Neural cell (in vitro differentiated cells): ENCODE results near the gene SFI1. TPM values are rescaled to one million over a fixed set of nuclear protein-coding genes. Genes with fewer than 3 reads are reported as not detected.

Source experiments
- H2AFZ ChIP-seq: fragments of 200-600, 300-800 bp; sonication (generic), shearing (Covaris generic); 2 replicates; pipeline ENCODE4 v1.6.0; 2014; ENCODE audit warnings: low read depth, mild to moderate bottlenecking, antibody characterized with exemption, low read length, moderate library complexity
- H3F3A ChIP-seq: fragments of 200-600 bp; shearing (Covaris generic); 2 replicates; pipeline ENCODE4 v1.6.1; 2016; ENCODE audit warnings: mild to moderate bottlenecking, moderate library complexity, mixed read lengths, antibody characterized with exemption, low read length; ENCODE audit not compliant: insufficient read depth, poor library complexity, severe bottlenecking
- H3K27ac ChIP-seq: fragments of 200-600, 300-800 bp; sonication (generic), shearing (Covaris generic); 2 replicates; pipeline ENCODE4 v1.5.1; 2014; ENCODE audit warnings: mild to moderate bottlenecking, low read length, moderate library complexity
- H3K27me3 ChIP-seq: fragments of 300-800, 200-600 bp; sonication (generic), shearing (Covaris generic); 2 replicates; pipeline ENCODE4 v1.6.0; 2014; ENCODE audit warnings: mild to moderate bottlenecking, low read depth, low read length, moderate library complexity; ENCODE audit not compliant: insufficient read depth
- H3K36me3 ChIP-seq: fragments of 300-800, 200-600 bp; sonication (generic), shearing (Covaris generic); 2 replicates; pipeline ENCODE4 v1.5.1; 2014; ENCODE audit warnings: mild to moderate bottlenecking, antibody characterized with exemption, low read length, moderate library complexity; ENCODE audit not compliant: insufficient read depth
- H3K4me2 ChIP-seq: fragments of 300-800, 200-600 bp; sonication (generic), shearing (Covaris generic); 2 replicates; pipeline ENCODE4 v1.6.0; 2014; ENCODE audit warnings: mild to moderate bottlenecking, low read length
- H3K4me3 ChIP-seq: fragments of 300-800, 200-600 bp; sonication (generic), shearing (Covaris generic); 2 replicates; pipeline ENCODE4 v1.5.1; 2014; ENCODE audit warnings: mild to moderate bottlenecking, low read length, moderate library complexity
- H3K79me2 ChIP-seq: fragments of 200-600 bp; shearing (Covaris generic); replicated peaks from 2 replicates; pipeline ENCODE4 v1.6.0; 2014; ENCODE audit warnings: mild to moderate bottlenecking, low read length, moderate library complexity; ENCODE audit not compliant: insufficient read depth
- H3K9ac ChIP-seq: fragments of 300-800, 200-600 bp; sonication (generic), shearing (Covaris generic); 2 replicates; pipeline ENCODE4 v1.6.1; 2016; ENCODE audit warnings: mild to moderate bottlenecking, low read length, mixed read lengths
- H3K9me2 ChIP-seq: fragments of 200-600 bp; shearing (Covaris generic); 2 replicates; pipeline ENCODE4 v1.6.1; 2016; ENCODE audit warnings: mild to moderate bottlenecking, low read length, mixed read lengths; ENCODE audit not compliant: insufficient read depth
- H3K9me3 ChIP-seq: fragments of 200-600, 300-800 bp; sonication (generic), shearing (Covaris generic); 2 replicates; pipeline ENCODE4 v1.6.1; 2016; ENCODE audit warnings: mild to moderate bottlenecking, mixed run types, low read length, moderate library complexity, mixed read lengths
- H4K20me1 ChIP-seq: fragments of 200-600 bp; shearing (Covaris generic); 2 replicates; pipeline ENCODE4 v1.6.1; 2016; ENCODE audit warnings: mild to moderate bottlenecking, mixed run types; ENCODE audit not compliant: insufficient read depth
- EP300 ChIP-seq: fragments of 450-650 bp; conservative IDR thresholded peaks from 2 replicates; pipeline ENCODE4 v1.6.1; 2014; ENCODE audit warnings: antibody characterized with exemption, mild to moderate bottlenecking, moderate library complexity; ENCODE audit not compliant: poor library complexity, severe bottlenecking
- EZH2 ChIP-seq: fragments of 200-600, 300-800 bp; shearing (Covaris generic), sonication (generic); IDR thresholded peaks from 2 replicates; pipeline ENCODE4 v1.6.1; 2014; ENCODE audit warnings: antibody characterized with exemption, low read length, borderline replicate concordance, mild to moderate bottlenecking; ENCODE audit not compliant: insufficient read depth, poor library complexity, severe bottlenecking
- MXI1 ChIP-seq: fragments of 450-650 bp; conservative IDR thresholded peaks from 2 replicates; pipeline ENCODE4 v1.6.1; 2014; ENCODE audit warnings: antibody characterized with exemption, mild to moderate bottlenecking; ENCODE audit not compliant: poor library complexity, severe bottlenecking
- POLR2AphosphoS5 ChIP-seq: IDR thresholded peaks from 2 replicates; pipeline ENCODE4 v1.6.1; 2012
- RAD21 ChIP-seq: fragments of 450-650 bp; conservative IDR thresholded peaks from 2 replicates; pipeline ENCODE4 v1.6.1; 2014; ENCODE audit warnings: antibody characterized with exemption, mild to moderate bottlenecking, moderate library complexity
- REST ChIP-seq: IDR thresholded peaks from 2 replicates; pipeline ENCODE4 v1.6.1; 2012; ENCODE audit warnings: borderline replicate concordance
- SMC3 ChIP-seq: fragments of 450-650 bp; conservative IDR thresholded peaks from 2 replicates; pipeline ENCODE4 v1.6.1; 2014; ENCODE audit warnings: antibody characterized with exemption, mild to moderate bottlenecking, moderate library complexity; ENCODE audit not compliant: poor library complexity
- TAF1 ChIP-seq: IDR thresholded peaks from 2 replicates; pipeline ENCODE4 v1.6.1; 2012; ENCODE audit warnings: low read depth
- polyA plus RNA-seq: library from polyadenylated mRNA; depleted of rRNA; stranded (reverse); fragments of >200 nt; gene quantifications from 2 replicates; pipeline ENCODE4 v1.2.3, GENCODE V29; 2014
- TF ChIP-seq, protein P1 (sequence below): fragments of 450-650 bp; IDR thresholded peaks from 2 replicates; pipeline ENCODE4 v1.5.1; 2014; ENCODE audit warnings: antibody characterized with exemption, mild to moderate bottlenecking, moderate library complexity; ENCODE audit not compliant: poor library complexity, severe bottlenecking

SFI1 gene
- polyA plus RNA-seq, 1 donor from 2014 or later, result 19.9 TPM

DNA sequence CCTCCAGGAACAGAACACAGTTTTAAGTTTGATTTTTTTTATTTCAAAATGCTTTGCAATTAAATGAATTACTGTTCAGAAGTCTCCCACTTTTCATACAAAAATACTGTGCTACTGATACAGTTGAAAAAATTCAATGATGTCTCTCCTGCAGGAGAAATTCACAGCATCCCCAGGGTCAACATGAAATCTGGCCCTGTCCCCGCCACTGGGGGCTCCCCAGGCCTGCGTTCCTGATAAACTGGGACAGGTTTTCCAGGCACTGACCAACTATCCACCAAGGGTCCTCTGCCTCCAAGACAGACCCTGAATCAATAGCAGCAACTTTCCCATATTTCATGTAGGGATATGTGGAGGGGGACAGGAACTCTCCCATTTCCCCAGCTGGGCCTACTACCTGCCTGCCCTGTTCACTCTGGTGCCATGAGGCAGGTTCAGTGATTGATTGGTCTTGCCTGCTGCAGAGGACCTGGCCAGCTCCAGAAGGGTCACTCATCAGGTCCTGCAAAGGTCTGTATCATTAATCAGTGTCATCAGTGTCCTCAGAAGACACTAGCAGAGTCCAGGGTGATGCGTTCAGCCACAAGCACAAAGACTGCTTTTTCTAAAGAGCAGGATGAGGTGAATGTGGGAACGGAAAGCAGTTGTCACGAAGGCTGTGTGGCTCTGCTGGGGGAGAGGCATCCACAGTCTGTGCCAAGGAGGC is 122.3 kb downstream of the SFI1 start:
- TF ChIP-seq TAF1, result no peak
- TF ChIP-seq, protein P1, sequence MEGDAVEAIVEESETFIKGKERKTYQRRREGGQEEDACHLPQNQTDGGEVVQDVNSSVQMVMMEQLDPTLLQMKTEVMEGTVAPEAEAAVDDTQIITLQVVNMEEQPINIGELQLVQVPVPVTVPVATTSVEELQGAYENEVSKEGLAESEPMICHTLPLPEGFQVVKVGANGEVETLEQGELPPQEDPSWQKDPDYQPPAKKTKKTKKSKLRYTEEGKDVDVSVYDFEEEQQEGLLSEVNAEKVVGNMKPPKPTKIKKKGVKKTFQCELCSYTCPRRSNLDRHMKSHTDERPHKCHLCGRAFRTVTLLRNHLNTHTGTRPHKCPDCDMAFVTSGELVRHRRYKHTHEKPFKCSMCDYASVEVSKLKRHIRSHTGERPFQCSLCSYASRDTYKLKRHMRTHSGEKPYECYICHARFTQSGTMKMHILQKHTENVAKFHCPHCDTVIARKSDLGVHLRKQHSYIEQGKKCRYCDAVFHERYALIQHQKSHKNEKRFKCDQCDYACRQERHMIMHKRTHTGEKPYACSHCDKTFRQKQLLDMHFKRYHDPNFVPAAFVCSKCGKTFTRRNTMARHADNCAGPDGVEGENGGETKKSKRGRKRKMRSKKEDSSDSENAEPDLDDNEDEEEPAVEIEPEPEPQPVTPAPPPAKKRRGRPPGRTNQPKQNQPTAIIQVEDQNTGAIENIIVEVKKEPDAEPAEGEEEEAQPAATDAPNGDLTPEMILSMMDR, result no peak
- TF ChIP-seq POLR2AphosphoS5, result no peak
- no peak for TF ChIP-seq EZH2
- no peak for TF ChIP-seq RAD21
- no peak for TF ChIP-seq SMC3
- Histone ChIP-seq H3K79me2 (no peaks in the 10 kb centered on the region), H3K27ac (no peak overlapping the region), H3K9me2 (no peaks in the 10 kb centered on the region), H2AFZ (no peak overlapping the region), H3K4me2 (no peak overlapping the region), H4K20me1 (no peaks in the 10 kb centered on the region), H3K9me3 (no peaks in the 10 kb centered on the region), H3K36me3 (peaks cover 5% of the 10 kb centered on the region), H3K27me3 (no peaks in the 10 kb centered on the region), H3F3A (no peaks in the 10 kb centered on the region), H3K9ac (no peak overlapping the region), H3K4me3 (no peak overlapping the region)

GRCh38 chr22:31619611-31620300 is 123.4 kb downstream of the SFI1 start:
- Histone ChIP-seq H3K36me3 (peaks cover 5% of the 10 kb centered on the region), H4K20me1 (no peaks in the 10 kb centered on the region)

DNA sequence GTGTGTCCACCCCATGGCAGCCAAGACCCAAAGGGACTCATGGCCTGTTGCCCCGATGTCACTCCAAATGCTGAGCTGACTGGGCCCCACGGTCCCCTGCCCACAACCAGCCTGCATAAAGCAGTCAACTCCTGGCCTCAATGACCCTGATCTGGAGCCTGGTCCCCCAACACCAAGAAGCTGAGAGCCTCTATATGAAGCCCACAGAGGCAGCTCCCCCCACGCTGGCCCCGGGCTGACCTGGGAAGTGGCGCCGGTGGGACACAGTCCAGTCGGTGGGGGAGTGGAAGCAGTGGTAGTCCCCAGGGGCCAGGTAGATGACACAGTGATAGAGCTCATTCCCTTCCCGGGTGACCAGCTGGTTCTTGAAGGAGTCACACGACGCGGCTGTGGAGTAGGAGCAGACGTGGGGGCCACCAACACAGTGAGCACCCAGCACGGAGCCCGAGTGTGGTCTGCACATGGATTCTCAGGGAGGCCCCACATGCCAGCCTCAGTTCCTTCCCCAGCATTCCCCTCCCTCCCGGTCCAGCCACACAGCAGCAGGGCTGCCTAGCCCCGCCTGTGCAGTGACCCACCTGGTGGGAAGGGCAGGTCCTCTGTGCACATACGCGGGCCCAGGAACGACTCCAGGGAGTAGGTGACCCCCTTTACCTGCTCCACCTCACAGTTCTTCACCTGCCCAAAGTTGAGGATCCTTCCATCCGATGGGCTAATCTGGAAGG is 124.6 kb downstream of the SFI1 start:
- Histone ChIP-seq H3K9ac (no peak overlapping the region), H3K79me2 (no peaks in the 10 kb centered on the region), H3K27ac (no peak overlapping the region), H3K27me3 (no peaks in the 10 kb centered on the region), H3K9me2 (no peaks in the 10 kb centered on the region), H3K36me3 (peaks cover 5% of the 10 kb centered on the region), H3K4me2 (no peak overlapping the region), H2AFZ (no peak overlapping the region), H4K20me1 (no peaks in the 10 kb centered on the region), H3K9me3 (no peaks in the 10 kb centered on the region), H3K4me3 (no peak overlapping the region), H3F3A (no peaks in the 10 kb centered on the region)
- TF ChIP-seq TAF1, result no peak
- TF ChIP-seq MXI1, result no peak
- TF ChIP-seq REST, result no peak
- no peak for TF ChIP-seq EP300
- TF ChIP-seq SMC3, result no peak
- TF ChIP-seq RAD21, result no peak
- TF ChIP-seq, protein P1, result no peak
- no peak for TF ChIP-seq POLR2AphosphoS5
- no peak for TF ChIP-seq EZH2

More at GRCh38 chr22:31619611-31620300, 123.4 kb downstream of the SFI1 start:
- no peak overlapping the region for H3K27ac ChIP-seq
- H3K9ac ChIP-seq, result no peak overlapping the region
- no peaks in the 10 kb centered on the region for H3K27me3 ChIP-seq
- no peak overlapping the region for H3K4me2 ChIP-seq
- no peaks in the 10 kb centered on the region for H3F3A ChIP-seq
- no peaks in the 10 kb centered on the region for H3K79me2 ChIP-seq
- no peaks in the 10 kb centered on the region for H3K9me3 ChIP-seq
- H3K4me3 ChIP-seq, result no peak overlapping the region
- no peak overlapping the region for H2AFZ ChIP-seq
- TF ChIP-seq RAD21 (no peak), EZH2 (no peak), MXI1 (no peak)
- H3K9me2 ChIP-seq, result no peaks in the 10 kb centered on the region
